Measurements from ENCODE around the gene STARD3NL. TPM values are rescaled to one million over a fixed set of nuclear protein-coding genes. Genes with fewer than 3 reads are reported as not detected.

Gene STARD3NL
- total RNA-seq, 1 donor from 2014 or later = 36.9 TPM

DNA sequence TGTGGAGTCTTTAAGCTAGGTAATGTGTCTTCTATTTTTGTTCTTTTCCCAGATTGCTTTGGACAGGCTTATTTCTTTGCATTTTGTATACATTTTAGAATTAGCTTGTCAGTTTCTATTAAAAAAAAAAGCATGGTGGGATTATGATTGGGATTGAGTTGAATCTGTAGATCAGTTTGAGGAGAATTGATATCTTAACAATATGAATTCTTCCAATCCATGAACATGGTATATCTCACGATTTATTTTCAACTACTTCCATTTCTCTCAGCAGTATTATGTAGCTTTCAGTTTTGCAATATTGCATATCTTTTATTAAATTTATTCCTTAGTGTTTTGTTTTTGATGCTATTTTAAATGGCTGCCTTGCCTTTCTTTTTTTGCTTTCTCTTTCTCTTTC, 13.7 kb downstream of the STARD3NL start:
- TF ChIP-seq, protein P1, sequence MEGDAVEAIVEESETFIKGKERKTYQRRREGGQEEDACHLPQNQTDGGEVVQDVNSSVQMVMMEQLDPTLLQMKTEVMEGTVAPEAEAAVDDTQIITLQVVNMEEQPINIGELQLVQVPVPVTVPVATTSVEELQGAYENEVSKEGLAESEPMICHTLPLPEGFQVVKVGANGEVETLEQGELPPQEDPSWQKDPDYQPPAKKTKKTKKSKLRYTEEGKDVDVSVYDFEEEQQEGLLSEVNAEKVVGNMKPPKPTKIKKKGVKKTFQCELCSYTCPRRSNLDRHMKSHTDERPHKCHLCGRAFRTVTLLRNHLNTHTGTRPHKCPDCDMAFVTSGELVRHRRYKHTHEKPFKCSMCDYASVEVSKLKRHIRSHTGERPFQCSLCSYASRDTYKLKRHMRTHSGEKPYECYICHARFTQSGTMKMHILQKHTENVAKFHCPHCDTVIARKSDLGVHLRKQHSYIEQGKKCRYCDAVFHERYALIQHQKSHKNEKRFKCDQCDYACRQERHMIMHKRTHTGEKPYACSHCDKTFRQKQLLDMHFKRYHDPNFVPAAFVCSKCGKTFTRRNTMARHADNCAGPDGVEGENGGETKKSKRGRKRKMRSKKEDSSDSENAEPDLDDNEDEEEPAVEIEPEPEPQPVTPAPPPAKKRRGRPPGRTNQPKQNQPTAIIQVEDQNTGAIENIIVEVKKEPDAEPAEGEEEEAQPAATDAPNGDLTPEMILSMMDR (IDR thresholded peaks at IDR 0.05; ENCODE audit: unreplicated experiment) = no peak
- Mint-ChIP-seq H3K36me3 (peaks cover 15% of the 10 kb centered on the region), H3K4me1 (peaks cover 21% of the 10 kb centered on the region), H3K27ac (no peak overlapping the region), H3K4me3 (no peak overlapping the region), H3K9me3 (peaks cover 15% of the 10 kb centered on the region), H3K27me3 (ENCODE audit: low read depth) (no peaks in the 10 kb centered on the region)
- no peak for DNase-seq (ENCODE audit: low spot score in 2 of 2, unreplicated experiment in 2 of 2)

DNA sequence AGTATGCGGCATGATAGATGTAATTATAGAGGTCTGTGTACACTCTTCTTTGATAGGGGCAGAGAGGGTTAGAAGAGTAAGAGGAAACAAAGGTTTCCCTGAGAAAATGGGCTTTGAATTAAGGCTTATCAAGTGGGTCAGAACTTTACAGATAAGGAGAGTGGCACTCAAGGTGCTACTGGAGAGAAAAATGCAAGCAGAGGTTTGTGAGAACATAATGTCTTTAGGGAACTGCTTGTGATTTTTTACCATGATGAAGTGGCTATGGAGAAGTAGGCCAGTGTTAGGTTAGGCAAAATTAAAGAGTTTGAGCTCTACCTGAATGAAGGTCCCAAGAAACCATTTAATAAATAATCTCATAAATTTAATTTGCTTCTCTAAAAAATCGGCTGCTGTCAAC, 14.3 kb downstream of the STARD3NL start:
- no peak for DNase-seq (ENCODE audit: low spot score in 2 of 2, unreplicated experiment in 2 of 2)
- Mint-ChIP-seq H3K27me3 (ENCODE audit: low read depth) (no peaks in the 10 kb centered on the region), H3K4me3 (no peak overlapping the region), H3K27ac (no peak overlapping the region), H3K9me3 (peaks cover 15% of the 10 kb centered on the region), H3K4me1 (peaks cover 25% of the 10 kb centered on the region), H3K36me3 (peaks cover 15% of the 10 kb centered on the region)
- TF ChIP-seq, protein P1 (IDR thresholded peaks at IDR 0.05; ENCODE audit: unreplicated experiment) = no peak

DNA sequence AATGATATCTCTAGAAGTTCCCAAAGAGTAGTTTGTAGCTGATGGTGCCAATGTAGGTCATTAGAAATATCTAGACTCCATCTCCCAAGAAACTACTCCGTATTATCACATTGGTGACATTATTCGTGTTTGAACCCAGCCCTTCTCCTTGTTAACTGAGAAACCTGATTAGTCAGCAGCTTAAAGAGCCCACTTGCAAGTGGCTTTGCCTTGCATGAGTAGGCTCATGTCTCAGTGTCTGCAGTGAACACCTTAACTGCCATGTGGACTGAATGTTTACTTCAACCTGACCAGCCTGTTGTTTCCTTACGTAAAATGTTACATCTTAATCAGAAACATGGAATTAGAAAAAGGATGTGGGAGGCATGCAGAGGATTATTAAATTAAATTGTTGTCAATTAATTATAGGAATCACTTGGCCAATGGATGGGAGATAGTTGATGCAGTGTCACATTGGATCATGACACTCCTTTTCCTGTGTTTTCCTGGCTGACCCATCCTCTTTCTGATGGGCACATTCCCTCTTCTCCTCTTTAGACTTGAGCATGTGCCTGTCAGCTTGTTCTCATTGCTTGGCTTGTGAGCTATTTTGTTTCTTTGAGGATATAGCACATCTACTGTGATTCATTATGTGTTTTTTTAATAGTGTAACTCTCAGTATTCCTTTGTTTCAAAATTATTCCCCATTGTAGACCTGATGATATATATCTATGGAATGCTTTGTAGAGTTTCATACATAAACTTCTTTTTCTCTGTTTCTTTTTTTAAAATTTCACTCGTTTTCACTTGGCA, 18.0 kb downstream of the STARD3NL start:
- Mint-ChIP-seq H3K4me3 (no peak overlapping the region), H3K4me1 (peaks cover 29% of the 10 kb centered on the region)

DNA sequence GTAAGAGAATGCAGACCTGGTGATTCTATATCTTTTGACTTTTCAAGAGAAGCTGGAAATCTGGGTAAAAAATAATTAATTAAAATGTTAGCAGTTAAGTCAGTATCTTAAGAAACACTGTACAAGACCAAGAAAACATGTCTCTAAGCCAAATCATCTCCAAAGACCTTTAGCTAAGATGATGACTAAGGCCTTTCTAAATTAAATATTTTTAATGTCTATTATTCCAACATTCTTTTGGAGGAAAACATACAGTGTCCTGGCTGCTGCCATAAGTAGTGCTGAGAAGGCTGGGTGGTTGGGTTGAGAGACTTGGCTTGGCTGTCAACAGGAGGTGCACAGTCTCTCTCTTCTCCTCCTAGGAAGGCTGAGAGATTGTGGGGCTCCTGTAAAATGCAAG, 20.3 kb downstream of the STARD3NL start:
- Mint-ChIP-seq H3K4me3 (no peak overlapping the region), H3K36me3 (peaks cover 9% of the 10 kb centered on the region), H3K27me3 (ENCODE audit: low read depth) (no peaks in the 10 kb centered on the region), H3K4me1 (peaks cover 29% of the 10 kb centered on the region), H3K9me3 (peaks cover 7% of the 10 kb centered on the region), H3K27ac (no peak overlapping the region)
- TF ChIP-seq, protein P1 (IDR thresholded peaks at IDR 0.05; ENCODE audit: unreplicated experiment) = no peak
- no peak for DNase-seq (ENCODE audit: low spot score in 2 of 2, unreplicated experiment in 2 of 2)

More for the DNA sequence above, 18.0 kb downstream of the STARD3NL start:
- Mint-ChIP-seq H3K9me3 (peaks cover 12% of the 10 kb centered on the region), H3K27ac (peak overlapping the region; percentile 27), H3K36me3 (peaks cover 13% of the 10 kb centered on the region), H3K27me3 (ENCODE audit: low read depth) (no peaks in the 10 kb centered on the region)
- TF ChIP-seq, protein P1 (IDR thresholded peaks at IDR 0.05; ENCODE audit: unreplicated experiment) = no peak
- DNase-seq (ENCODE audit: low spot score in 2 of 2, unreplicated experiment in 2 of 2) = no peak

DNA sequence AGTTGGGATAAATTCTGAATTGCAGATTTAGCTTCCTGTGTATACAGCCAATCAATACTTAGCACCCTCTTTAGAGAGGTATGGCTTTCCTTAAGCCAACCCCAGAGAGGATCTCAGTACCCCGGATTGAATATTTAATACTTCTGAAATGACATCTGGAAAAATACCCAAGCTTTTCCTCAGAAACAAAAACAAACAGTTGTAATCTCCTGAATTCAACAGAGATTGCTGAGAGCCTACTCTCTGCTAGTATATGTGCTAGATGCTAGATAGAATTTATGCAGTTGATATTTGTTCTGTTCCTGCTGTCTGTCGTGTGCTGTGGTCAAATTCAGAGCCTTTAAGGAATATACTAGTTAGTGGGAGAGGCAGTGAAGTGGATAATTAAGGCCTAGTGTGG, 21.1 kb downstream of the STARD3NL start:
- H3K36me3 Mint-ChIP-seq = peaks cover 16% of the 10 kb centered on the region
- TF ChIP-seq, protein P1 (IDR thresholded peaks at IDR 0.05; ENCODE audit: unreplicated experiment) = no peak
- H3K4me3 Mint-ChIP-seq = no peak overlapping the region
- peaks cover 29% of the 10 kb centered on the region for H3K4me1 Mint-ChIP-seq
- no peak overlapping the region for H3K27ac Mint-ChIP-seq
- no peak for DNase-seq (ENCODE audit: low spot score in 2 of 2, unreplicated experiment in 2 of 2)
- no peaks in the 10 kb centered on the region for H3K27me3 Mint-ChIP-seq (ENCODE audit: low read depth)
- H3K9me3 Mint-ChIP-seq = peaks cover 10% of the 10 kb centered on the region

Measured in mesothelial cell of epicardium (in vitro differentiated cells).